Naive B cell (primary cell): ENCODE data around the gene PCMTD2. TPM values are rescaled to one million over a fixed set of nuclear protein-coding genes. Genes with fewer than 3 reads are reported as not detected.

ENCODE experiments used
- ATAC-seq, 2 donors: fragments of 150-1000 bp; cut with Tn5 transposase; 2 replicates each; pipeline ENCODE4 v1.10.0; 2021; ENCODE audit warnings: low read depth in 2 of 2, mild to moderate bottlenecking in 2 of 2, moderate library complexity in 2 of 2
- DNase-seq: peaks from one replicate; pipeline ENCODE4 v3.0.0; 2022
- H3K27ac Mint-ChIP-seq, 6 donors: one replicate each; pipeline ENCODE4 v1.8.0; 2020 to 2022; ENCODE audit warnings: mild to moderate bottlenecking in 6 of 6, mixed read lengths in 6 of 6, moderate library complexity in 5 of 6, inconsistent platforms in 2 of 6
- H3K27me3 Mint-ChIP-seq, 3 donors: one replicate each; pipeline ENCODE4 v1.8.0; 2021 to 2022; ENCODE audit warnings: mixed read lengths in 3 of 3, mild to moderate bottlenecking in 1 of 3
- H3K36me3 Mint-ChIP-seq, 2 donors: one replicate each; pipeline ENCODE4 v1.8.0; 2020 to 2022; ENCODE audit warnings: mixed read lengths in 2 of 2, inconsistent platforms in 1 of 2, mild to moderate bottlenecking in 1 of 2
- H3K4me1 Mint-ChIP-seq, 3 donors: one replicate each; pipeline ENCODE4 v1.8.0; 2020 to 2022; ENCODE audit warnings: mixed read lengths in 3 of 3, inconsistent platforms in 1 of 3, mild to moderate bottlenecking in 1 of 3, moderate library complexity in 1 of 3
- H3K4me3 Mint-ChIP-seq, 8 donors: one replicate each; pipeline ENCODE4 v1.8.0; 2020 to 2022; ENCODE audit warnings: mild to moderate bottlenecking in 8 of 8, mixed read lengths in 8 of 8, moderate library complexity in 8 of 8, inconsistent platforms in 2 of 8
- H3K9me3 Mint-ChIP-seq, 7 donors: one replicate each; pipeline ENCODE4 v1.8.0; 2020 to 2022; ENCODE audit warnings: mixed read lengths in 7 of 7, mild to moderate bottlenecking in 5 of 7, inconsistent platforms in 2 of 7, moderate library complexity in 1 of 7
- polyA plus RNA-seq, 6 donors: library from polyadenylated mRNA; unstranded; fragments of 300-500 nt; fragmentation: Illumina TruSeq; gene quantifications; one replicate each; pipeline ENCODE4 v1.2.3, GENCODE V29; 2021; ENCODE audit warnings: low read depth in 6 of 6

PCMTD2 gene
- polyA plus RNA-seq, 6 donors from 2014 or later = 47.3 to 127 (median 72.2) TPM

DNA sequence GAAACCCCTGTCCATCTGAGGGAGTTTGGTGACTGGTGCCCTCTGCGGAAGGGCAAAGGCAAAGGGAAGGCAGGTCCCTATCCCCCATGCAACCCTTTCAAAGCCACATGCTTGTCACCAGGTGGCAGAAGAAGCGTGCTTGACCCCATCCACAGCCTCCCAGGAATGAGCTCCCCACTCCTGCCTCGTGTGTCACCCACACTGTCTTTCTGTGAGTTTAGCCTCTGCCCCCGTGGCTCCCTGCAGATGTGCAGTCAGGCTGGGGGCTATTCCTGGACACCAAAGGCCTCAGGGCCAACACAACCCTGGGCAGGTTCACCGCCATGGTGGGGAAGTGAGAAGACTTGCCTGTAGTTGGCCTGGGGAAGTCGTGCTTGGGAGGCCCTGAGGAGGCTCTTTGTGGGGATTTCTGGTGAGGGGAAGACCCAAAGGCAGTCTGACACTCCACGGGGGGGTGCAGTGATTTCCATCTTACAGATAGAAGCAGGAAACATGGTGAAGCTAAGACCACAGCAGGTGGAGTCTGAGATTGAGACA, 16.6 kb upstream of the PCMTD2 start:
- ATAC-seq (peak; percentile 83 to 85), DNase-seq (no peak)
- Mint-ChIP-seq H3K9me3 (no peaks in the 10 kb centered on the region), H3K27me3 (peaks cover 0 to 16% (median 15%) of the 10 kb centered on the region in 3 donors), H3K27ac (peak overlapping the region in 2 of 6 donors; percentile 19 to 52), H3K4me1 (peaks cover 0 to 8% (median 0%) of the 10 kb centered on the region in 3 donors), H3K36me3 (no peaks in the 10 kb centered on the region), H3K4me3 (peak overlapping the region in 1 of 8 donors; percentile 26)

GRCh38 chr20:64239449-64240242, 15.9 kb upstream of the PCMTD2 start:
- no peaks in the 10 kb centered on the region for H3K36me3 Mint-ChIP-seq
- DNase-seq (no peak), ATAC-seq (no peak)
- peaks cover 0 to 7% (median 0%) of the 10 kb centered on the region in 3 donors for H3K4me1 Mint-ChIP-seq
- peaks cover 4 to 24% (median 20%) of the 10 kb centered on the region in 3 donors for H3K27me3 Mint-ChIP-seq
- H3K4me3 Mint-ChIP-seq = no peak overlapping the region
- H3K9me3 Mint-ChIP-seq = no peaks in the 10 kb centered on the region
- H3K27ac Mint-ChIP-seq = peak overlapping the region in 1 of 6 donors; percentile 37

DNA sequence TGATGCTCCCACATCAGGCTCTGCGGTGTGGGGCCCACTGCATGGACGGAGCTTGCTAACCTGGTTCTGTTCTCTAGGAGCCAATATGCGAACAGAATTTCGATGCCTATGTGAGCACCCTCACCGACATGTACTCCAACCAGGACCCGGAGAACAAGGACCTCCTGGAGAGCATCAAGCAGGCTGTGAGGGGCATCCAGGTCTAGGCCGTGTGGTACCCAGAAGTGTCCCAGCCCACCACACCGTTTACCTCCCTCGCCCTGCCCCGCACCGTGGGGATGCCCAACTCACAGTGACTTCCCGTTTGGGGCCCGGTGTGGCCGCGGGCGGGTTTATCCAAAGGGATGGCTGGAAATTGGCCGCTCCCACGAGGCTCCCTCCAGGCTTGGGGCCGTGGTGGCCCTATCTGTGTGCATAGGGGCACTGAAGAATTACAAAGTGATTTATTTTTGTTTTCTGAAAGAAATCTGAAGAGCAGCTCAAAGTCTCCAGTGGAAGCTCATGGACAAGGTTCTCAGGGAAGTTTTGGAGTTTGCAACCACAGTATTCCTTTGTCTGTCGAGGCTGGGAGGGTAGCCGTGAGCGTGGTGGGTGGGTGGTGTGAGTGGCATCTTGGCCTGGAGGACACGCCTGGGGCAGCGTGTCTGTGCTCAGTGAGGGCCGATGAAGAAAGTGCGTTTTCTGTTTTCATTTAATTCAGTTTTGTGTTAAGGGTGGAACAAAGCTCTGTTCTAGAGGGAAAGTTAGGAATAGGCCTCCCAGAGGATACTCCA, 15.1 kb upstream of the PCMTD2 start:
- no peak for ATAC-seq
- peaks cover 7 to 31% (median 26%) of the 10 kb centered on the region in 3 donors for H3K27me3 Mint-ChIP-seq
- no peaks in the 10 kb centered on the region for H3K36me3 Mint-ChIP-seq
- peaks cover 0 to 7% (median 0%) of the 10 kb centered on the region in 3 donors for H3K4me1 Mint-ChIP-seq
- no peak overlapping the region for H3K27ac Mint-ChIP-seq
- DNase-seq = no peak
- no peaks in the 10 kb centered on the region for H3K9me3 Mint-ChIP-seq
- peak overlapping the region in 2 of 8 donors; percentile 61 to 77 for H3K4me3 Mint-ChIP-seq

DNA sequence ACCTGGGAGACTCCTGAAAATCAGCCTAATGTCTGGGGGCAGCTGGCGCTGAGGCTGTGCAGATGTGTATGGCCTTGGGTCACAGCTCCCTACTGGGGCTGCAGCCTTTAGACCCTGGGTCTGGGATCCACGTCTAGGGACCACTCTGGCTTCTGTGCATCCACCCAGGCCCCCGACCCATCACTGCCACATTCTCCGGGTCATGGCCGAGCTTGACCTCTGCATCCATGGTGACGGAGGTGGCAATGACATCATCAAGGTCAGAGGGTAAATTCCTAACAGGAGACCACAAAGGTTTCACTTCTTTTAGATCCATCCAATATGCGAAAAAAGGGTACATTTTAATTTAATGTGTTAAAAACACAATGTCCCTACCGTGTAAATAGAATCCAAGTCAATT, 14.5 kb upstream of the PCMTD2 start:
- no peak overlapping the region for H3K27ac Mint-ChIP-seq
- ATAC-seq (no peak), DNase-seq (no peak)
- H3K27me3 Mint-ChIP-seq = peaks cover 12 to 38% (median 31%) of the 10 kb centered on the region in 3 donors
- H3K9me3 Mint-ChIP-seq = no peaks in the 10 kb centered on the region
- H3K36me3 Mint-ChIP-seq = peaks cover 0 to 4% of the 10 kb centered on the region in 2 donors
- no peak overlapping the region for H3K4me3 Mint-ChIP-seq
- peaks cover 0 to 7% (median 0%) of the 10 kb centered on the region in 3 donors for H3K4me1 Mint-ChIP-seq

DNA sequence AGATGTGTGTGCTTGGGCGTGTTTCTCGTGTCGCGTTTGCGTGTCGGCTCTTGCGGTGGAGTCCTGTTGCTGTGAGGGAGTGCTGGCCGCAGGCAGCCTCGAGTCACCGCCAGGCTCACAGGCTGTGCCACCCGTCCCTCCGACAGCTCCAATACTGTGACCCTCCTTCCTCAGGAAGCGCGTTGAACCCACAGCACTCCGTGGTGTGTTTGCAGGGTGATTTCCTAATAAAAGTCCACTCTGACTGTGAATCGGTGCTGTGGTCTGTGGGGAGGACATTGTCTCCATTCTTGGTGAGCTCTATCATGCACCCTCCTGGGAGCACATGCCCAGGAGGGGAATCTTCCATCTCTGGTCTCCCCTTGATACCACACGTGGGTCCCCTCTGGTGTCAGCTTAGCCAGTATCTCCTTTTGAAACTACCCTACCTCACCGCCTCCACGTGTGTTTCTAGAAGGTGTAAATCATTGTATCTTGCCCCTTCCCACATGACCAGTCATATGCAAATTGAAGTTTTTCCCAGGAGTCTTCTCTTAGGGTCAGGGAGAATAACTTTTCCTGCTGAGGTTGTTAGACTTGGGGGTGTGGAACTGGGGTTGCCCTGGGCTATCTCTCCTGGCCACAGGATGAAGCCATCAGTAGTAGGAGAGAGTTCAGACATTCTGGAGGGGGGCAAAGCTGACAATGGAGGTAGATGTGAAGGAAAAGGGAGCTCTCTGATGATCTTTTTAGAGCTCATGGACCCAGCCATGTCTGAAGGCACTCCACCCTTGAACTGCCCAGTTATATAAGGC, 13.3 kb upstream of the PCMTD2 start:
- Mint-ChIP-seq H3K36me3 (peaks cover 0 to 8% of the 10 kb centered on the region in 2 donors), H3K27me3 (peaks cover 13 to 49% (median 42%) of the 10 kb centered on the region in 3 donors), H3K27ac (no peak overlapping the region), H3K9me3 (no peaks in the 10 kb centered on the region), H3K4me3 (no peak overlapping the region), H3K4me1 (peaks cover 0 to 7% (median 0%) of the 10 kb centered on the region in 3 donors)
- DNase-seq (no peak), ATAC-seq (no peak)

DNA sequence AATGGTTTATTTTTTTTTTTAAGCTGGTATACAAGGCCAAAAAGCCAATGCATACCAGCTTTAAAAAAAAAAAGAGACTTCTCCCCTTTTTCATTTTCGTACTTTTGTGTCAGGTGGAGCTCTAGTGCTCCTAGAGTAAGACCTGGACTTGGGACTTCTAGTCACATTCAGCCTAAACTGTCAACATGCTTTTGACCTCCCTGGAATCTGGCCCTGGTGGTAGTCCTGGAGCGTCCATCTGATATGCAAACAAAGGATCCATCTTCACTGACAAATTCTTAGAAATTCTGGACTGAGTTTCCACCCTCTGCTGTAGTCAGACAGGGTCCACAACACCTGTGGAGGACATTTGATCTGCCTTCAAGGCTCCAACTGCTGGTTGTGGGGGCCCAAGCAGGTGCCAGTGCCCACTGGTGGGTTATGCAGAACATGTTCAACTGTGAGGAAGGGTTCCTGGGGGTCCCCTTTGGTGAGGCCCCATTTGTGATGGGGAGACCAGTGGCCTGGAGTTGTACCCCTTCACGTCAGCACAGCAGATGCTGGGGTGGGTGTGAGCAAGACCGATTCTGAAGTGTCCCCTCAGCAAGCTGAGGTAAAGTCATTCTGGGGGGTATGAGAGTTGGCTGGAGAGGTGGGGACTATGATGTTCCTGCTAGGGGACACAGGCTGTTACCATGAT, 12.6 kb upstream of the PCMTD2 start:
- peaks cover 0 to 7% (median 0%) of the 10 kb centered on the region in 3 donors for H3K4me1 Mint-ChIP-seq
- peaks cover 0 to 8% of the 10 kb centered on the region in 2 donors for H3K36me3 Mint-ChIP-seq
- ATAC-seq (no peak), DNase-seq (no peak)
- peaks cover 15 to 54% (median 46%) of the 10 kb centered on the region in 3 donors for H3K27me3 Mint-ChIP-seq
- H3K27ac Mint-ChIP-seq = no peak overlapping the region
- H3K9me3 Mint-ChIP-seq = no peaks in the 10 kb centered on the region
- H3K4me3 Mint-ChIP-seq = peak overlapping the region in 1 of 8 donors; percentile 30

DNA sequence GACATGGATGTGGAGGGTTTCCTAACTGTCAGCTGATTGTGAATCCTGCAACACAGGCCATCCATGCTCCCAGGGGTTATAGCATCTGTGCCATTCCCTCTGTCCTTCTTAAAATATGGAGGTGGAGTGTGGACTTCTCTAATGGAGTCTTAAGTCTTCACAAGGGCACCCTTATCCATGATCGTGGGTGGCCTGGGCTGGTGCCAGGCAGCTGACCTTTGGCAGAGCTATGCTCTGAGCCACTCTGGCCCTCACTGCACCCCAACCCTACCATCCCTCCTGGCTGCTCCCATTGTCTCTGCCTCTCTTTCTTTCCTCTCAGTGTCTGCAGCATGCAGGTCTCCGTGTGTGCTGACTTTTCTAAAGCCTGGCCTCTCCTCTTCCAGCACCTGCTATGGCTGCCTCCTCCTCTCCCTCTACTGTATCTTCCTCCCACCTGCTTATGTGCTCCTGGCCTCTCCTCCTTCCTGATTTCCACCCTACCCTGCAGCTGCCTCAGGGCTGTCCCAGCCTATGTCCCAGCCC, 11.2 kb upstream of the PCMTD2 start:
- Mint-ChIP-seq H3K4me1 (peaks cover 0 to 3% (median 0%) of the 10 kb centered on the region in 3 donors), H3K27me3 (peaks cover 16 to 56% (median 46%) of the 10 kb centered on the region in 3 donors), H3K36me3 (peaks cover 0 to 8% of the 10 kb centered on the region in 2 donors), H3K27ac (peak overlapping the region in 2 of 6 donors; percentile 74 to 91), H3K9me3 (no peaks in the 10 kb centered on the region), H3K4me3 (no peak overlapping the region)
- DNase-seq (no peak), ATAC-seq (no peak)

GRCh38 chr20:64244870-64245603, 10.5 kb upstream of the PCMTD2 start:
- no peaks in the 10 kb centered on the region for H3K9me3 Mint-ChIP-seq
- H3K27ac Mint-ChIP-seq = no peak overlapping the region
- ATAC-seq (no peak), DNase-seq (no peak)
- H3K27me3 Mint-ChIP-seq = peaks cover 16 to 63% (median 50%) of the 10 kb centered on the region in 3 donors
- no peak overlapping the region for H3K4me3 Mint-ChIP-seq
- no peaks in the 10 kb centered on the region for H3K4me1 Mint-ChIP-seq
- H3K36me3 Mint-ChIP-seq = peaks cover 0 to 8% of the 10 kb centered on the region in 2 donors

GRCh38 chr20:64245746-64246595, 9.6 kb upstream of the PCMTD2 start:
- no peak for DNase-seq
- Mint-ChIP-seq H3K4me1 (no peaks in the 10 kb centered on the region), H3K27ac (peak overlapping the region in 2 of 6 donors; percentile 68 to 69), H3K27me3 (peaks cover 21 to 72% (median 60%) of the 10 kb centered on the region in 3 donors), H3K36me3 (peaks cover 0 to 8% of the 10 kb centered on the region in 2 donors), H3K4me3 (peak overlapping the region in 1 of 8 donors; percentile 29), H3K9me3 (no peaks in the 10 kb centered on the region)
- ATAC-seq = no peak

- Mint-ChIP-seq H3K4me1 (no peaks in the 10 kb centered on the region), H3K9me3 (no peaks in the 10 kb centered on the region)
Measured at GRCh38 chr20:64246616-64247306, 8.8 kb upstream of the PCMTD2 start.

DNA sequence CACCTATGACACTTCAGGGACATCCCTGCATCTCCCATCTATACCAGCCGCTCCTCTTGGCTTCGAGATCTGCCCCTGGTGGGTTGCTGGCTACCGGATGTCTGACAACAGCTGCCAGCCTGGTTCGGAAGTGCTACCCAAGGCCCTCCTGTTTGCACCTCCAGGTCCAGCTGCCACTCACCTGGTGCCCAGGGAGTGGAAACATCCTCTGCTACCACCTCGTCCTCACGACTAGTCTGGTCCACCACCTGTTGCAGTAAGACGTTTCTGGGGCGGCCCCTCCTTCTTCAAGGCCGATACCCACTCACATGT, 8.3 kb upstream of the PCMTD2 start:
- H3K4me3 Mint-ChIP-seq = peak overlapping the region in 1 of 8 donors; percentile 1
- no peak overlapping the region for H3K27ac Mint-ChIP-seq
- ATAC-seq (no peak), DNase-seq (no peak)
- peaks cover 0 to 8% of the 10 kb centered on the region in 2 donors for H3K36me3 Mint-ChIP-seq
- H3K9me3 Mint-ChIP-seq = no peaks in the 10 kb centered on the region
- peaks cover 0 to 2% (median 0%) of the 10 kb centered on the region in 3 donors for H3K4me1 Mint-ChIP-seq
- peaks cover 21 to 70% (median 58%) of the 10 kb centered on the region in 3 donors for H3K27me3 Mint-ChIP-seq

More at GRCh38 chr20:64246616-64247306, 8.8 kb upstream of the PCMTD2 start:
- DNase-seq (no peak), ATAC-seq (no peak)
- Mint-ChIP-seq H3K27ac (peak overlapping the region in 1 of 6 donors; percentile 69), H3K27me3 (peaks cover 21 to 72% (median 61%) of the 10 kb centered on the region in 3 donors), H3K36me3 (peaks cover 0 to 8% of the 10 kb centered on the region in 2 donors), H3K4me3 (no peak overlapping the region)
